Measurements from ENCODE around the gene PDIA4.

The PDIA4 gene

GRCh38 chr7:148963583-148964482 lies 64.5 kb downstream of the PDIA4 start:
- DNase-seq = no peak

DNA sequence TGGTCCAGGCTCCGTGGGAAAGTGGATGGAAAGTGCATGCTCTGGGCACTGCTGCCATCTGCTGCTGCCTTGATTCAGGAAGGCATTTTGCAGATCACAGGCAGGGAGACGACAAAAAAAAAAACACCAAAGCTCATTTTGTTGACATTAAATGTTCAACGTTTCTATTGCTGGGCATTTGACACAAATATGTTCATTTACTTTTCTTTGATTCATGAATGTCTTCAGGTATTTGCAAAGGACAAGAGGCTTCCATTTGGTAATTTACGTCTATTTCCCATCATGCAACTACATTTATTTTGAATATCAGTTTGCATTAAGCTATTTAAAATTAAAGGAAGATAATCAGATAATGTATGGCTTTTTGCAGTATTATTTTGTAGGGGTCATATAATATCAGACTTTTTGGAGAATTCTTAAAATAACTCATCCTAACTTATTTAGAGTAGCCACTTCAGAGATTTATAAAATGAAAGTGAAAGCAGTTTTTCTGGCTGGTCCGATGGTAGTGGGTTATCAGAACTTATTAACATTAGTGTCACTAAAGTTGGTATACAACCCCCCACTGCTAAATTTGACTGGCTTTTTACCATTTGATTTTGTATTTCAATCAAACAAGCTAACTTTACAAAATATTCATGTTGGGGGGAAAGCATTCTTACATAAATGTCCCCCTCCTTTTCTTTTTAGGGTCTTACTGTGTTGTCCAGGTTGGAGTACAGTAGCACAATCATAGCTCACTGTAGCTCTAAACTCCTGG lies 65.3 kb downstream of the PDIA4 start:
- no peak for DNase-seq

DNA sequence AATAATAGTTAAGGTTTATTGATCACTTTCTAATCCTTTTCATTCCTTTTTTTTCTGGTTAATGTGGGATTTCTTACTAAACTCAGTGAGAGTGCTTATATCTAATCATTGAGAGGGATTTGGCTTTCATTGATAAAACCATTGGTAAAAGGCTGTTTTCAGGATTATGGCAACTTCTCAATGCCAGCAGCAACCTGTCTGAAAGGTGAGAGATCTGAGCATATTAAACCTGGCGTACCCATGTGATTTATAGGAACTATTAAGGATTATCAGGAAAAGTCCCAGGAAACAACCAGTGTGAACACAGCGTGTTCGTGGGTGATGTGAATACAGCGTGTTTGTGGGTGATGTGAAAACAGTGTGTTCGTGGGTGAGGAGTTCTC lies 65.9 kb downstream of the PDIA4 start:
- DNase-seq = peak; percentile 82

- no peak for DNase-seq
Measured at GRCh38 chr7:148959726-148960125, 68.6 kb downstream of the PDIA4 start.

DNA sequence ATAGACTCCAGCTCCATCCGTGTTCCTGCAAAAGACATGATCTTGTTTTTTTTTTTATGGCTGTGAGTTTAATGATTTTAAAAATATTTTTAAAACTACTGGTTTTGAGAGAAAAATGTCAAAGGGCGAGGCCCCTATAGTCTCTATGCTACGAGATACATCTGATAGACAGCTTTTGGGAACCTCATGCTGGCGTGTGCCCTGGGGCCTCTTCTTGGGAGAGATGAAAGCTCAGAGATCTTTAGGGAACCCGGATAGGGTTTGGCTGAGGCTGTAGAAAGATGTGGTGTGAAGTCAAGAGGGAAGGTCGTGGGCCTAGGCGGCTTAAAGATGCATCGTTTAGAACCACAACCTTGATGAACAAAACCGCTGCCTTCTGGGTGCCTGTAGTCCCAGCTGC lies 70.2 kb downstream of the PDIA4 start:
- DNase-seq = no peak

GRCh38 chr7:148954766-148955165 lies 73.5 kb downstream of the PDIA4 start:
- no peak for DNase-seq

- no peak for DNase-seq
Measured at GRCh38 chr7:148953676-148954075, 74.6 kb downstream of the PDIA4 start.
